H9 (cell line): ENCODE results near the gene PTPRQ. TPM values are rescaled to one million over a fixed set of nuclear protein-coding genes. Genes with fewer than 3 reads are reported as not detected.

Source experiments
- DNase-seq: peaks from one replicate; pipeline ENCODE4 v3.0.0-alpha.2; 2017
- H2AFZ ChIP-seq: one replicate; pipeline ENCODE4 v1.6.1; 2013; ENCODE audit warnings: mild to moderate bottlenecking, low read length, control low read depth, moderate library complexity
- H2AK5ac ChIP-seq: 2 replicates; pipeline ENCODE4 v1.6.1; 2013; ENCODE audit warnings: low read length, control low read depth, mixed read lengths; ENCODE audit not compliant: insufficient read length
- H2BK120ac ChIP-seq: one replicate; pipeline ENCODE4 v1.6.1; 2013; ENCODE audit warnings: low read depth, mild to moderate bottlenecking, low read length, control low read depth, inconsistent platforms; ENCODE audit not compliant: poor library complexity, severe bottlenecking
- H2BK12ac ChIP-seq: 2 replicates; pipeline ENCODE4 v1.6.1; 2013; ENCODE audit warnings: low read length, control low read depth, mixed read lengths, low read depth; ENCODE audit not compliant: insufficient read length
- H2BK15ac ChIP-seq: 2 replicates; pipeline ENCODE4 v1.6.1; 2013; ENCODE audit warnings: low read depth, low read length, control low read depth
- H2BK20ac ChIP-seq: one replicate; pipeline ENCODE4 v1.6.1; 2013; ENCODE audit warnings: low read depth, mild to moderate bottlenecking, low read length, control low read depth, inconsistent platforms; ENCODE audit not compliant: poor library complexity, severe bottlenecking
- H2BK5ac ChIP-seq: 2 replicates; pipeline ENCODE4 v1.6.1; 2013; ENCODE audit warnings: low read length, control low read depth, mixed read lengths; ENCODE audit not compliant: insufficient read length
- H3K14ac ChIP-seq: 2 replicates; pipeline ENCODE4 v1.6.1; 2013; ENCODE audit warnings: low read length, control low read depth; ENCODE audit not compliant: insufficient read depth
- H3K18ac ChIP-seq: 2 replicates; pipeline ENCODE4 v1.6.1; 2013; ENCODE audit warnings: low read depth, mild to moderate bottlenecking, mixed read lengths, low read length, control low read depth; ENCODE audit not compliant: insufficient read length
- H3K23ac ChIP-seq: 2 replicates; pipeline ENCODE4 v1.6.1; 2013; ENCODE audit warnings: low read length, control low read depth, mixed read lengths, low read depth; ENCODE audit not compliant: insufficient read length
- H3K23me2 ChIP-seq: 2 replicates; pipeline ENCODE4 v1.6.1; 2013; ENCODE audit warnings: low read depth, mild to moderate bottlenecking, mixed read lengths, low read length, control low read depth; ENCODE audit not compliant: insufficient read length, poor library complexity, severe bottlenecking
- H3K27ac ChIP-seq: 2 replicates; pipeline ENCODE4 v1.5.1; 2013; ENCODE audit warnings: low read length, control low read depth, mixed read lengths, low read depth; ENCODE audit not compliant: insufficient read length
- H3K27me3 ChIP-seq: 2 replicates; pipeline ENCODE4 v1.6.1; 2013; ENCODE audit warnings: low read length, control low read depth, inconsistent platforms; ENCODE audit not compliant: insufficient read depth
- H3K4ac ChIP-seq: 2 replicates; pipeline ENCODE4 v1.6.1; 2013; ENCODE audit warnings: low read depth, mild to moderate bottlenecking, control low read depth, inconsistent platforms, low read length, moderate library complexity
- H3K4me1 ChIP-seq: 2 replicates; pipeline ENCODE4 v1.6.1; 2013; ENCODE audit warnings: low read length, control low read depth, inconsistent platforms; ENCODE audit not compliant: insufficient read depth
- H3K4me2 ChIP-seq: 2 replicates; pipeline ENCODE4 v1.6.1; 2013; ENCODE audit warnings: low read length, control low read depth, mixed read lengths; ENCODE audit not compliant: insufficient read length, insufficient read depth
- H3K56ac ChIP-seq: 2 replicates; pipeline ENCODE4 v1.6.1; 2013; ENCODE audit warnings: low read depth, mild to moderate bottlenecking, mixed read lengths, low read length, control low read depth; ENCODE audit not compliant: insufficient read length
- H3K79me1 ChIP-seq: 2 replicates; pipeline ENCODE4 v1.6.1; 2013; ENCODE audit warnings: low read depth, mild to moderate bottlenecking, moderate library complexity, low read length, control low read depth, inconsistent platforms; ENCODE audit not compliant: insufficient read depth, poor library complexity, severe bottlenecking
- H3K79me2 ChIP-seq: 2 replicates; pipeline ENCODE4 v1.6.1; 2013; ENCODE audit warnings: low read length, control low read depth, inconsistent platforms; ENCODE audit not compliant: insufficient read depth
- H3K9ac ChIP-seq: 2 replicates; pipeline ENCODE4 v1.6.1; 2013; ENCODE audit warnings: low read length, control low read depth, mixed read lengths; ENCODE audit not compliant: insufficient read length; ENCODE audit errors: extremely low read depth
- H3K9me3 ChIP-seq: one replicate; pipeline ENCODE4 v1.6.1; 2013; ENCODE audit warnings: low read depth, low read length, inconsistent platforms; ENCODE audit not compliant: control insufficient read depth
- H3T11ph ChIP-seq: one replicate; pipeline ENCODE4 v1.6.1; 2013; ENCODE audit warnings: mild to moderate bottlenecking, low read length, control low read depth, inconsistent platforms
- H4K20me1 ChIP-seq: one replicate; pipeline ENCODE4 v1.6.1; 2013; ENCODE audit not compliant: control insufficient read depth, insufficient read length, insufficient read depth
- H4K5ac ChIP-seq: 2 replicates; pipeline ENCODE4 v1.6.1; 2013; ENCODE audit warnings: low read depth, mild to moderate bottlenecking, mixed read lengths, low read length, control low read depth; ENCODE audit not compliant: insufficient read length
- H4K8ac ChIP-seq: replicated peaks from 2 replicates; pipeline ENCODE4 v1.6.1; 2013; ENCODE audit warnings: low read length, control low read depth, mixed read lengths, low read depth; ENCODE audit not compliant: insufficient read length
- H4K91ac ChIP-seq: 2 replicates; pipeline ENCODE4 v1.6.1; 2013; ENCODE audit warnings: low read depth, mild to moderate bottlenecking, moderate library complexity, mixed read lengths, low read length, control low read depth; ENCODE audit not compliant: insufficient read length
- H3K27ac Mint-ChIP-seq, 3 experiments: 2 replicates in 2 of 3; 3 replicates in 1 of 3; pipeline ENCODE4 v1.8.0; 2020 to 2021; ENCODE audit warnings: mixed read lengths in 3 of 3, mild to moderate bottlenecking in 1 of 3, moderate library complexity in 1 of 3
- H3K27me3 Mint-ChIP-seq: 2 replicates; pipeline ENCODE4 v1.8.0; 2021; ENCODE audit warnings: low read depth, mild to moderate bottlenecking, moderate library complexity, mixed read lengths
- H3K36me3 Mint-ChIP-seq, 3 experiments: 2 replicates in 2 of 3; 3 replicates in 1 of 3; pipeline ENCODE4 v1.8.0; 2020 to 2021; ENCODE audit warnings: low read depth in 3 of 3, mixed read lengths in 3 of 3; ENCODE audit not compliant: insufficient read depth in 1 of 3
- H3K4me1 Mint-ChIP-seq, 2 experiments: 2 replicates each; pipeline ENCODE4 v1.8.0; 2020; ENCODE audit warnings: mixed read lengths in 2 of 2
- H3K4me3 Mint-ChIP-seq, 2 experiments: 2 replicates in 1 of 2; 3 replicates in 1 of 2; pipeline ENCODE4 v1.8.0; 2020 to 2021; ENCODE audit warnings: mild to moderate bottlenecking in 2 of 2, mixed read lengths in 2 of 2, moderate library complexity in 1 of 2
- H3K9me3 Mint-ChIP-seq, 2 experiments: 2 replicates in 1 of 2; 3 replicates in 1 of 2; pipeline ENCODE4 v1.8.0; 2020; ENCODE audit warnings: mild to moderate bottlenecking in 2 of 2, mixed read lengths in 2 of 2, moderate library complexity in 1 of 2
- CTCF ChIP-seq: fragments of 200-600 bp; sonication (generic); conservative IDR thresholded peaks from 3 replicates; pipeline ENCODE4 v1.8.0; 2021; ENCODE audit warnings: antibody characterized with exemption, mild to moderate bottlenecking
- WGBS: extraction: QIAGEN DNeasy Blood & Tissue Kit; methylation state at CpG from one replicate; pipeline ENCODE4 v1.1.7; 2013; ENCODE audit warnings: missing lambda C conversion rate, low lambda C conversion rate, mixed read lengths; ENCODE audit not compliant: insufficient read length; ENCODE audit errors: extremely low coverage; 5-methylcytosine and 5-hydroxymethylcytosine counted together
- total RNA-seq: library from RNA; stranded (reverse); gene quantifications from 2 replicates; pipeline ENCODE4 v1.2.1, GENCODE V29; 2021

The PTPRQ gene
- total RNA-seq, 1 experiment from 2014 or later, result not detected

GRCh38 chr12:80556566-80556965 lies 112.5 kb downstream of the PTPRQ start:
- Histone ChIP-seq H3K79me1 (no peaks in the 10 kb centered on the region), H2AK5ac (no peak overlapping the region), H2BK5ac (no peak overlapping the region), H3K4me2 (no peak overlapping the region), H3K23ac (no peak overlapping the region), H2BK12ac (no peak overlapping the region), H3K4ac (no peak overlapping the region), H3K23me2 (no peaks in the 10 kb centered on the region), H3K18ac (no peak overlapping the region), H3K56ac (no peak overlapping the region), H4K20me1 (no peaks in the 10 kb centered on the region), H2BK15ac (no peak overlapping the region), H2AFZ (no peak overlapping the region), H2BK120ac (no peak overlapping the region), H3K79me2 (no peaks in the 10 kb centered on the region), H3T11ph (no peak overlapping the region), H4K5ac (no peak overlapping the region), H3K27me3 (no peaks in the 10 kb centered on the region; the same call in 1 of the 2 replicates), H4K8ac (no peak overlapping the region), H3K4me1 (no peaks in the 10 kb centered on the region), H4K91ac (no peak overlapping the region), H3K14ac (no peak overlapping the region), H3K27ac (no peak overlapping the region), H3K9me3 (no peaks in the 10 kb centered on the region), H3K9ac (no peak overlapping the region), H2BK20ac (no peak overlapping the region)
- WGBS, result no CpG with 5 or more reads among the region's 1 CpG
- no peaks in the 10 kb centered on the region for H3K27me3 Mint-ChIP-seq
- DNase-seq, result no peak
- H3K4me1 Mint-ChIP-seq, result no peaks in the 10 kb centered on the region
- H3K36me3 Mint-ChIP-seq, result no peaks in the 10 kb centered on the region
- H3K27ac Mint-ChIP-seq, result no peak overlapping the region
- TF ChIP-seq CTCF, result no peak
- H3K4me3 Mint-ChIP-seq, result no peak overlapping the region
- H3K9me3 Mint-ChIP-seq, result no peaks in the 10 kb centered on the region
